ENCODE data around the gene FIZ1.

DNA sequence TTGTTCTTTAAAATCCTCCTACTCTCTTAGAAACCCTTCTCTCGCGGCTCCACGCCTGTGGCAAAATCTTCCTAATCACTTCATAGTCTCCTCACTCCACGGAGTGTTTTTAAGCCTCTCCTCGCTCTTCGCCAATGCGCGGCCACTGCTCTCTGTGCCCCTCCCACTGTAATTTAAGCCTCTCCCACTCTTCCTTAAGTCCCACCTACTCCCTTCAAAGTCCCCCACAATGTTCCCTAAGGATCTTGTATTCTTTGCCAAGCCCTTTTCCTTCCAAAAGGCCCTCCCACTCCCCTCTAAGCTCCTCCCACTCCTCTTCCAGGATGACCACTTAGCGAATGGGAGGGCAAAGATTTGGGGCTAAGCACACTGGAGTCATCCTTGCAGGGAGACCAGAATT is 1.3 kb downstream of the FIZ1 start:
- TF ChIP-seq SUZ12 (IDR thresholded peaks at IDR 0.05; ENCODE audit: extremely low read depth, insufficient read depth, insufficient read length) (no peak), ZNF274 (IDR thresholded peaks at IDR 0.05; ENCODE audit: low read depth, low read length) (no peak), YY1 (IDR thresholded peaks at IDR 0.05; ENCODE audit: insufficient read depth, insufficient read length) (no peak)

All from NT2/D1 (cell line).